Measurements from ENCODE around the gene TNIK.

The TNIK gene

GRCh38 chr3:171351676-171352075 lies 108.5 kb downstream of the TNIK start:
- Histone ChIP-seq H3K9me3 (ENCODE audit: control insufficient read depth, low read length) (no peaks in the 10 kb centered on the region), H3K27me3 (replicated peaks; ENCODE audit: control insufficient read depth, insufficient read depth, low read length, poor library complexity, severe bottlenecking) (no peaks in the 10 kb centered on the region), H3K27ac (ENCODE audit: insufficient read depth, low read length, poor library complexity, severe bottlenecking) (no peak overlapping the region), H3K4me1 (ENCODE audit: control insufficient read depth, insufficient read depth, low read length, poor library complexity, severe bottlenecking) (no peaks in the 10 kb centered on the region), H3K4me3 (ENCODE audit: insufficient read depth, low read depth, low read length, poor library complexity, severe bottlenecking) (no peak overlapping the region), H3K36me3 (ENCODE audit: control insufficient read depth, insufficient read depth, low read length) (no peaks in the 10 kb centered on the region)
- DNase-seq, result no peak

- Histone ChIP-seq H3K27me3 (replicated peaks; ENCODE audit: control insufficient read depth, insufficient read depth, low read length, poor library complexity, severe bottlenecking) (no peaks in the 10 kb centered on the region), H3K36me3 (ENCODE audit: control insufficient read depth, insufficient read depth, low read length) (no peaks in the 10 kb centered on the region), H3K9me3 (ENCODE audit: control insufficient read depth, low read length) (no peaks in the 10 kb centered on the region), H3K4me1 (ENCODE audit: control insufficient read depth, insufficient read depth, low read length, poor library complexity, severe bottlenecking) (no peaks in the 10 kb centered on the region), H3K27ac (ENCODE audit: insufficient read depth, low read length, poor library complexity, severe bottlenecking) (no peak overlapping the region), H3K4me3 (ENCODE audit: insufficient read depth, low read depth, low read length, poor library complexity, severe bottlenecking) (no peak overlapping the region)
- no peak for DNase-seq
Measured at GRCh38 chr3:171350364-171350763, 109.8 kb downstream of the TNIK start.

GRCh38 chr3:171349392-171349791 lies 110.8 kb downstream of the TNIK start:
- H3K27ac ChIP-seq (ENCODE audit: insufficient read depth, low read length, poor library complexity, severe bottlenecking), result no peak overlapping the region
- no peaks in the 10 kb centered on the region for H3K4me1 ChIP-seq (ENCODE audit: control insufficient read depth, insufficient read depth, low read length, poor library complexity, severe bottlenecking)
- no peak overlapping the region for H3K4me3 ChIP-seq (ENCODE audit: insufficient read depth, low read depth, low read length, poor library complexity, severe bottlenecking)
- H3K27me3 ChIP-seq (replicated peaks; ENCODE audit: control insufficient read depth, insufficient read depth, low read length, poor library complexity, severe bottlenecking), result no peaks in the 10 kb centered on the region
- no peaks in the 10 kb centered on the region for H3K36me3 ChIP-seq (ENCODE audit: control insufficient read depth, insufficient read depth, low read length)
- H3K9me3 ChIP-seq (ENCODE audit: control insufficient read depth, low read length), result no peaks in the 10 kb centered on the region
- DNase-seq, result no peak

GRCh38 chr3:171348121-171348520 lies 112.1 kb downstream of the TNIK start:
- Histone ChIP-seq H3K27me3 (replicated peaks; ENCODE audit: control insufficient read depth, insufficient read depth, low read length, poor library complexity, severe bottlenecking) (no peaks in the 10 kb centered on the region), H3K27ac (ENCODE audit: insufficient read depth, low read length, poor library complexity, severe bottlenecking) (no peak overlapping the region), H3K4me3 (ENCODE audit: insufficient read depth, low read depth, low read length, poor library complexity, severe bottlenecking) (no peak overlapping the region), H3K4me1 (ENCODE audit: control insufficient read depth, insufficient read depth, low read length, poor library complexity, severe bottlenecking) (no peaks in the 10 kb centered on the region), H3K36me3 (ENCODE audit: control insufficient read depth, insufficient read depth, low read length) (no peaks in the 10 kb centered on the region), H3K9me3 (ENCODE audit: control insufficient read depth, low read length) (no peaks in the 10 kb centered on the region)
- DNase-seq, result no peak

GRCh38 chr3:171347301-171348039 lies 112.7 kb downstream of the TNIK start:
- Histone ChIP-seq H3K9me3 (ENCODE audit: control insufficient read depth, low read length) (no peaks in the 10 kb centered on the region), H3K4me1 (ENCODE audit: control insufficient read depth, insufficient read depth, low read length, poor library complexity, severe bottlenecking) (no peaks in the 10 kb centered on the region), H3K27ac (ENCODE audit: insufficient read depth, low read length, poor library complexity, severe bottlenecking) (no peak overlapping the region), H3K27me3 (replicated peaks; ENCODE audit: control insufficient read depth, insufficient read depth, low read length, poor library complexity, severe bottlenecking) (no peaks in the 10 kb centered on the region), H3K36me3 (ENCODE audit: control insufficient read depth, insufficient read depth, low read length) (no peaks in the 10 kb centered on the region), H3K4me3 (ENCODE audit: insufficient read depth, low read depth, low read length, poor library complexity, severe bottlenecking) (no peak overlapping the region)
- DNase-seq, result no peak

- H3K4me1 ChIP-seq (ENCODE audit: control insufficient read depth, insufficient read depth, low read length, poor library complexity, severe bottlenecking), result no peaks in the 10 kb centered on the region
- no peaks in the 10 kb centered on the region for H3K9me3 ChIP-seq (ENCODE audit: control insufficient read depth, low read length)
- H3K36me3 ChIP-seq (ENCODE audit: control insufficient read depth, insufficient read depth, low read length), result no peaks in the 10 kb centered on the region
- no peak overlapping the region for H3K27ac ChIP-seq (ENCODE audit: insufficient read depth, low read length, poor library complexity, severe bottlenecking)
- H3K4me3 ChIP-seq (ENCODE audit: insufficient read depth, low read depth, low read length, poor library complexity, severe bottlenecking), result no peak overlapping the region
- H3K27me3 ChIP-seq (replicated peaks; ENCODE audit: control insufficient read depth, insufficient read depth, low read length, poor library complexity, severe bottlenecking), result no peaks in the 10 kb centered on the region
- no peak for DNase-seq
Measured at GRCh38 chr3:171346582-171347300, 113.5 kb downstream of the TNIK start.

GRCh38 chr3:171346019-171346418 lies 114.2 kb downstream of the TNIK start:
- DNase-seq, result no peak
- Histone ChIP-seq H3K27me3 (replicated peaks; ENCODE audit: control insufficient read depth, insufficient read depth, low read length, poor library complexity, severe bottlenecking) (no peaks in the 10 kb centered on the region), H3K4me1 (ENCODE audit: control insufficient read depth, insufficient read depth, low read length, poor library complexity, severe bottlenecking) (no peaks in the 10 kb centered on the region), H3K9me3 (ENCODE audit: control insufficient read depth, low read length) (no peaks in the 10 kb centered on the region), H3K4me3 (ENCODE audit: insufficient read depth, low read depth, low read length, poor library complexity, severe bottlenecking) (no peak overlapping the region), H3K27ac (ENCODE audit: insufficient read depth, low read length, poor library complexity, severe bottlenecking) (no peak overlapping the region), H3K36me3 (ENCODE audit: control insufficient read depth, insufficient read depth, low read length) (no peaks in the 10 kb centered on the region)

- Histone ChIP-seq H3K4me3 (ENCODE audit: insufficient read depth, low read depth, low read length, poor library complexity, severe bottlenecking) (no peak overlapping the region), H3K4me1 (ENCODE audit: control insufficient read depth, insufficient read depth, low read length, poor library complexity, severe bottlenecking) (no peaks in the 10 kb centered on the region), H3K36me3 (ENCODE audit: control insufficient read depth, insufficient read depth, low read length) (no peaks in the 10 kb centered on the region), H3K9me3 (ENCODE audit: control insufficient read depth, low read length) (no peaks in the 10 kb centered on the region), H3K27me3 (replicated peaks; ENCODE audit: control insufficient read depth, insufficient read depth, low read length, poor library complexity, severe bottlenecking) (no peaks in the 10 kb centered on the region), H3K27ac (ENCODE audit: insufficient read depth, low read length, poor library complexity, severe bottlenecking) (no peak overlapping the region)
- DNase-seq, result no peak
Measured at GRCh38 chr3:171345107-171345843, 114.9 kb downstream of the TNIK start.

GRCh38 chr3:171343693-171344092 lies 116.5 kb downstream of the TNIK start:
- Histone ChIP-seq H3K36me3 (ENCODE audit: control insufficient read depth, insufficient read depth, low read length) (no peaks in the 10 kb centered on the region), H3K27me3 (replicated peaks; ENCODE audit: control insufficient read depth, insufficient read depth, low read length, poor library complexity, severe bottlenecking) (no peaks in the 10 kb centered on the region), H3K4me1 (ENCODE audit: control insufficient read depth, insufficient read depth, low read length, poor library complexity, severe bottlenecking) (no peaks in the 10 kb centered on the region), H3K4me3 (ENCODE audit: insufficient read depth, low read depth, low read length, poor library complexity, severe bottlenecking) (no peak overlapping the region), H3K27ac (ENCODE audit: insufficient read depth, low read length, poor library complexity, severe bottlenecking) (no peak overlapping the region), H3K9me3 (ENCODE audit: control insufficient read depth, low read length) (no peaks in the 10 kb centered on the region)
- DNase-seq, result no peak

Measured in effector memory CD4-positive, alpha-beta T cell (primary cell).